Measurements from ENCODE around the gene FXYD1.

DNA sequence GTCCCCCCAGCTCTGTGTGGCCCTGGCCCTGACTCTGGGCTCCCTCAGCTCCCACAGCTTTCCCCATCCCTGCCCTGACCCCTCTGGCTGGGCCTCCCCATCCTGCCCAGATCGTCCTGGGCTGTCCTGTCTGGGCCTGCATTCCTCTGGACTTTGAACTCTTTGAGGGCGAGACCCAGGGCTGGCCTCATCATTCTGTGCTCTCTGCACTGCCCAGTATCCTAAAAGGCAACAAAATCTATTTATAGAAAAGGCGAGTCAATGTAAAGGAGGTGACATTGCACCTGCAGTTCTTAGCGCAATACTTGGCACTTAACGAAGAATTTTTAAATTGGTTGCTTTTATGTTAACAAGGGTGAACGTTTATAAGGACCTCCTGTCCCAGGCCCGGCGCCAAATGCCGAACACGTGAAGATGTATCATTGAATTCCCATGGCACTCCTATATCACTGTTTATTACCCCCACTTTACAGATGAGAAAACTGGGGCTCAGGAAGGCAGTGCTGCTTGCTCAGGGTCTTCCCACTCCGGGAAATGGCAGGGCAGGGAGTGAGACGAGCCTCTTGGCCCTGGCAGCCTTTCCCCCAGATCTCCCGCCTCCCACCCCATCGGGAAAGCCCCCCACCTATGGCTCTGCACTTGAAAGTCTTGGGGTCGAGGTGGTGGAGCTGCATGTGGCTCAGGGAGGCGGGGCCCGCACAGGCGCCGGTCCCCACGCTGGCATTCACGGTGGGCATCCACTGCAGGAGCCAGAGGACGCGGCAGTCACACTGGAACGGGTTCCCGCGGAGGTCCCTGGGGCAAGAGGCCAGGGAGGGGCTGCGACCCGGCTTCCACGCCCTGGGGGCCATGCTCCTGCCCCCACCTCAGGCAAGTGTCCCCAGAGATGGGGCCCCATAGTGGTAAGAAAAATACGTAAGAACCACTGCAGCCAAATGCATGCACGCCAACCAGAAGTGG, 7.6 kb upstream of the FXYD1 start:
- TF ChIP-seq POLR2AphosphoS5 (IDR thresholded peaks at IDR 0.05) (no peak), CTCF (IDR thresholded peaks at IDR 0.05) (no peak), POLR2A (IDR thresholded peaks at IDR 0.05) (no peak)
